ENCODE results near the gene SYNE3.

DNA sequence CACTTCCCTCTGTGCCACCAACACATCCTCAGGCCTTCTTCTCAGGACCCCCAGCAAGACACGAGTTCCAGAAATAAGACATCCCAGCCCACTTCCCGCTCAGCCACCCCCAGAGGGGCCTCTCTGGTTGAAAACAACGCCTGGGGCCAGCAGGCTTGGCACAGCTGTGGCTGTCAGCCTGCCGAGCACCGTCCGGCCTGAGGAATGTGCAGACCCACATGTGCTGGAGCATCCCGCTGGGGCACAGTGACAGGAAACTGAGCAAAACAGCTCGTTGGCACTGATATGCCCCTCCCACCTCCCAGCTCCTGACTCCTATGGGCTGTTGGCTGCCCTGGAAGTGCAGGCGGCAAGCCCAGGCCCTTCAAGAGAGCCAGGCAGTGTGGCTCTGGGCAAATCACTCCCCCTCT is 1.4 kb downstream of the SYNE3 start:
- no peak for TF ChIP-seq POLR2AphosphoS5 (IDR thresholded peaks at IDR 0.05; ENCODE audit: low read depth, low read length)
- TF ChIP-seq, protein P1, sequence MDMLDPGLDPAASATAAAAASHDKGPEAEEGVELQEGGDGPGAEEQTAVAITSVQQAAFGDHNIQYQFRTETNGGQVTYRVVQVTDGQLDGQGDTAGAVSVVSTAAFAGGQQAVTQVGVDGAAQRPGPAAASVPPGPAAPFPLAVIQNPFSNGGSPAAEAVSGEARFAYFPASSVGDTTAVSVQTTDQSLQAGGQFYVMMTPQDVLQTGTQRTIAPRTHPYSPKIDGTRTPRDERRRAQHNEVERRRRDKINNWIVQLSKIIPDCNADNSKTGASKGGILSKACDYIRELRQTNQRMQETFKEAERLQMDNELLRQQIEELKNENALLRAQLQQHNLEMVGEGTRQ (IDR thresholded peaks at IDR 0.05; ENCODE audit: low read length) = no peak
- TF ChIP-seq, protein P2, sequence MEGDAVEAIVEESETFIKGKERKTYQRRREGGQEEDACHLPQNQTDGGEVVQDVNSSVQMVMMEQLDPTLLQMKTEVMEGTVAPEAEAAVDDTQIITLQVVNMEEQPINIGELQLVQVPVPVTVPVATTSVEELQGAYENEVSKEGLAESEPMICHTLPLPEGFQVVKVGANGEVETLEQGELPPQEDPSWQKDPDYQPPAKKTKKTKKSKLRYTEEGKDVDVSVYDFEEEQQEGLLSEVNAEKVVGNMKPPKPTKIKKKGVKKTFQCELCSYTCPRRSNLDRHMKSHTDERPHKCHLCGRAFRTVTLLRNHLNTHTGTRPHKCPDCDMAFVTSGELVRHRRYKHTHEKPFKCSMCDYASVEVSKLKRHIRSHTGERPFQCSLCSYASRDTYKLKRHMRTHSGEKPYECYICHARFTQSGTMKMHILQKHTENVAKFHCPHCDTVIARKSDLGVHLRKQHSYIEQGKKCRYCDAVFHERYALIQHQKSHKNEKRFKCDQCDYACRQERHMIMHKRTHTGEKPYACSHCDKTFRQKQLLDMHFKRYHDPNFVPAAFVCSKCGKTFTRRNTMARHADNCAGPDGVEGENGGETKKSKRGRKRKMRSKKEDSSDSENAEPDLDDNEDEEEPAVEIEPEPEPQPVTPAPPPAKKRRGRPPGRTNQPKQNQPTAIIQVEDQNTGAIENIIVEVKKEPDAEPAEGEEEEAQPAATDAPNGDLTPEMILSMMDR (IDR thresholded peaks at IDR 0.05; ENCODE audit: control extremely low read depth in 1 of 3, insufficient read depth in 1 of 3, low read depth in 1 of 3, low read length in 3 of 3) = no peak
- no peak for TF ChIP-seq POLR2A (IDR thresholded peaks at IDR 0.05; ENCODE audit: control extremely low read depth in 1 of 2, low read depth in 2 of 2, low read length in 2 of 2)
- no peak for TF ChIP-seq KDM5A (IDR thresholded peaks at IDR 0.05; ENCODE audit: low read length)
- no peak for TF ChIP-seq TCF12 (IDR thresholded peaks at IDR 0.05; ENCODE audit: low read depth, low read length)
- no peak for TF ChIP-seq SIX5 (IDR thresholded peaks at IDR 0.05; ENCODE audit: low read depth, low read length)

Data from H1 (cell line).